ENCODE measurements around the gene ANKS4B.

GRCh38 chr16:21184834-21185233 lies 48.7 kb upstream of the ANKS4B start:
- TF ChIP-seq CTCF (conservative IDR thresholded peaks at IDR 0.05; ENCODE audit: low read depth in 2 of 2) = no peak
- no peak for TF ChIP-seq CREB1 (CRISPR knock-in tag; IDR thresholded peaks at IDR 0.05; ENCODE audit: low read depth)
- no peak for TF ChIP-seq ZNF114 (CRISPR knock-in tag; IDR thresholded peaks at IDR 0.05)
- TF ChIP-seq EZH2phosphoT487 (IDR thresholded peaks at IDR 0.05; ENCODE audit: unreplicated experiment) = no peak
- TF ChIP-seq EZH2 (IDR thresholded peaks at IDR 0.05; ENCODE audit: low read depth, unreplicated experiment) = no peak

Data from GM23338 (cell line).